Forelimb muscle (tissue), 1 donor: ENCODE measurements around the gene EXD3. TPM values are rescaled to one million over a fixed set of nuclear protein-coding genes. Genes with fewer than 3 reads are reported as not detected.
"Not testable (repeated sequence)": the region's sequence is repeated elsewhere in the genome, so short reads cannot be mapped to it uniquely, and the experiment has no call there.

Experiments
- DNase-seq: peaks from one replicate; pipeline ENCODE4 v3.0.0-alpha.2; 2013; ENCODE audit warnings: low read depth
- polyA plus RNA-seq: library from polyadenylated mRNA; unstranded; fragments of 120-200 nt; gene quantifications from one replicate; pipeline ENCODE4 v1.2.1, GENCODE V29; 2013; ENCODE audit not compliant: insufficient read length

The EXD3 gene
- 13.0 TPM for polyA plus RNA-seq

GRCh38 chr9:137422604-137423513, at the start of gene EXD3, which contains the start of gene NOXA1:
EXD3 (minus strand) TSS chr9:137423162; CDS start chr9:137395357, 27,805 bp downstream.
NOXA1 (plus strand) TSS chr9:137423393; CDS start chr9:137423530, 137 bp downstream.
- DNase-seq = no peak

- no peak for DNase-seq
Measured at GRCh38 chr9:137470785-137471184, 47.8 kb upstream of the EXD3 start.

- DNase-seq = no peak
Measured at GRCh38 chr9:137467896-137468295, 44.9 kb upstream of the EXD3 start.

GRCh38 chr9:137467161-137467581, 44.2 kb upstream of the EXD3 start:
- DNase-seq = no peak

- DNase-seq = not testable (repeated sequence)
Measured at GRCh38 chr9:137466389-137467085, 43.6 kb upstream of the EXD3 start.

- DNase-seq = no peak
Measured at GRCh38 chr9:137465720-137466388, 42.9 kb upstream of the EXD3 start.

- no peak for DNase-seq
Measured at GRCh38 chr9:137465000-137465719, 42.2 kb upstream of the EXD3 start.

GRCh38 chr9:137464291-137464999, 41.5 kb upstream of the EXD3 start:
- no peak for DNase-seq

- DNase-seq = no peak
Measured at GRCh38 chr9:137463931-137464290, 40.9 kb upstream of the EXD3 start.

- DNase-seq = no peak
Measured at GRCh38 chr9:137462986-137463930, 40.3 kb upstream of the EXD3 start.

GRCh38 chr9:137462396-137462985, 39.5 kb upstream of the EXD3 start:
- no peak for DNase-seq

GRCh38 chr9:137461663-137462395, 38.9 kb upstream of the EXD3 start:
- no peak for DNase-seq

GRCh38 chr9:137461316-137461662, 38.3 kb upstream of the EXD3 start:
- no peak for DNase-seq

- no peak for DNase-seq
Measured at GRCh38 chr9:137460363-137461315, 37.7 kb upstream of the EXD3 start.

GRCh38 chr9:137459601-137460362, 36.8 kb upstream of the EXD3 start:
- no peak for DNase-seq

- peak; percentile 50 for DNase-seq
Measured at GRCh38 chr9:137459152-137459600, 36.2 kb upstream of the EXD3 start, which contains the start of gene NSMF. NSMF (minus strand) TSS chr9:137459334; CDS start chr9:137459102, 232 bp downstream.
